Spleen (tissue), 11 donors: Measurements from ENCODE around the gene KLHDC10. TPM values are rescaled to one million over a fixed set of nuclear protein-coding genes. Genes with fewer than 3 reads are reported as not detected.
"Not testable (repeated sequence)": the region's sequence is repeated elsewhere in the genome, so short reads cannot be mapped to it uniquely, and the experiment has no call there.

Source experiments
- DNase-seq: peaks from one replicate; pipeline ENCODE4 v3.0.0-alpha.2; 2020
- H3K27ac ChIP-seq, 8 donors: fragments of 200-600 bp; sonication (generic) in 7 of 8; 1 replicate in 4 of 8; 2 replicates in 4 of 8; pipeline versions ENCODE4 v1.5.0 to v1.8.0; 2016 to 2021; ENCODE audit warnings: inconsistent platforms in 4 of 8, mild to moderate bottlenecking in 4 of 8, moderate library complexity in 1 of 8
- H3K27me3 ChIP-seq, 7 donors: fragments of 200-600 bp; sonication (generic) in 6 of 7; replicated peaks in 1 of 7; 1 replicate in 4 of 7; 2 replicates in 3 of 7; pipeline versions ENCODE4 v1.5.0 to v1.8.0; 2016 to 2021; ENCODE audit warnings: inconsistent platforms in 3 of 7, mild to moderate bottlenecking in 1 of 7
- H3K36me3 ChIP-seq, 6 donors: fragments of 200-600 bp; sonication (generic) in 5 of 6; 1 replicate in 4 of 6; 2 replicates in 2 of 6; pipeline versions ENCODE4 v1.5.0 to v1.8.0; 2016 to 2021; ENCODE audit warnings: inconsistent platforms in 2 of 6
- H3K4me1 ChIP-seq, 6 donors: fragments of 200-600 bp; sonication (generic) in 5 of 6; 1 replicate in 3 of 6; 2 replicates in 3 of 6; pipeline versions ENCODE4 v1.5.0 to v1.8.0; 2016 to 2021; ENCODE audit warnings: inconsistent platforms in 3 of 6
- H3K4me3 ChIP-seq, 8 donors: fragments of 200-600 bp; sonication (generic) in 7 of 8; 1 replicate in 4 of 8; 2 replicates in 4 of 8; pipeline versions ENCODE4 v1.5.0 to v1.8.0; 2016 to 2021; ENCODE audit warnings: inconsistent platforms in 4 of 8, mild to moderate bottlenecking in 4 of 8, moderate library complexity in 2 of 8
- H3K9me3 ChIP-seq, 8 donors: fragments of 200-600 bp; sonication (generic) in 7 of 8; 1 replicate in 4 of 8; 2 replicates in 4 of 8; pipeline versions ENCODE4 v1.5.0 to v1.8.0; 2016 to 2021; ENCODE audit warnings: inconsistent platforms in 4 of 8
- POLR2A ChIP-seq, 3 donors: fragments of 450-650 bp; IDR thresholded peaks; one replicate each; pipeline ENCODE4 v1.5.1; 2017; ENCODE audit warnings: antibody characterized with exemption in 3 of 3, mild to moderate bottlenecking in 1 of 3
- POLR2AphosphoS5 ChIP-seq, 3 donors: sonication (generic); formaldehyde crosslinking; IDR thresholded peaks; one replicate each; pipeline ENCODE4 v1.5.1; 2017; ENCODE audit warnings: antibody characterized with exemption in 3 of 3
- WGBS, 5 donors: extraction: QIAGEN DNeasy Blood & Tissue Kit in 3 of 5; methylation state at CpG; one replicate each; pipeline versions ENCODE4 v1.1.5 to v1.1.7; 2013 to 2018; 5-methylcytosine and 5-hydroxymethylcytosine counted together
- intact Hi-C: fragments of 100-400 bp; cut with DNase I; formaldehyde crosslinking; loops from one replicate; pipeline ENCODE4 v1.15.0; 2023; ENCODE audit warnings: low total_unique reads
- polyA plus RNA-seq, 3 donors: library from polyadenylated mRNA; stranded (reverse); fragments of 200-250 nt; gene quantifications; one replicate each; pipeline ENCODE4 v1.2.1, GENCODE V29; 2013
- total RNA-seq, 7 donors: library from RNA; depleted of rRNA in 3 of 7; stranded (reverse); fragments of >200 nt in 3 of 7; fragmentation: NEBNext Ultra II Directional in 4 of 7; extraction: Animal tissue kit (Norgen Biotek cat#: 25700) in 4 of 7; gene quantifications; one replicate each; pipeline versions ENCODE4 v1.1.0 to v1.2.1, GENCODE V29; 2016 to 2021
- TF ChIP-seq, protein P1 (sequence below), 11 experiments: fragments of 200-600 bp in 7 of 11; fragments of 450-650 bp in 4 of 11; sonication (generic) in 4 of 11; IDR thresholded peaks in 8 of 11; conservative IDR thresholded peaks in 3 of 11; 1 replicate in 7 of 11; 2 replicates in 4 of 11; pipeline versions ENCODE4 v1.4.0 to v1.8.0; 2016 to 2021; ENCODE audit warnings: antibody characterized with exemption in 11 of 11, inconsistent platforms in 4 of 11, mild to moderate bottlenecking in 1 of 11
- donor health status: healthy with polysubstance abuse.
- donor health status: DM: no; HTN: no; CAD: no; lungs with moderate emphysema.
- donor health status: DM: no; HTN: no; CAD: no.
- donor health status: Bipolar disorder and iron deficiency.
- donor health status: healthy.
- donor health status: DM: no; HTN: no; CAD: no.
- donor health status: DM: yes; HTN: yes; CAD: no.

KLHDC10 gene
- total and polyA plus RNA-seq, 10 donors, result 4.8 to 33.7 (median 21.9) TPM

DNA sequence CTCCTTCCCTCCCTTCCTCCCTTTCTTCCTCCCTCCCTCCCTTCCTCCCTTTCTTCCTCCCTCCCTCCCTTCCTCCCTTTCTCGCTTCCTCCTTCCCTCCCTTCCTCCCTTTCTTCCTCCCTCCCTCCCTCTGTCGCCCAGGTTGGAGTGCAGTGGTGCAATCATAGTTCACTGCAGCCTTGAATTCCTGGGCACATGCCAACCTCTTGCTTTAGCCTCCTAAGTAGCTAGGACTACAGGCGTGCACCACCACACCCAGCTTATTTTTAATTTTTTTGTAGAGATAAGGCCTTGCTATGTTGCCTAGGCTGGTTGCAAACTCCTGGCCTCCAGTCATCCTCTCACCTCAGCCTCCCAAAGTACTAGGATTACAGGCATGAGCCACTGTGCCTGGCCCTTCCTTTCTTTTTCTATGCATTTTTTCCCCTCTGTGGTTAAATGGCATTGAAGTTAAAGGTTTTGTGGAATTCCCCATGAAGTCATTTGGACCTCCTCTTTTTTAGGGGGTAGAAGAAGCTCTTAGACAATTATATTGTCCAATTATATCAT is 9.6 kb downstream of the KLHDC10 start:
- H3K27ac ChIP-seq, result no peak overlapping the region
- DNase-seq, result no peak
- peaks cover 0 to 36% (median 14%) of the 10 kb centered on the region in 6 donors for H3K36me3 ChIP-seq
- TF ChIP-seq POLR2A (IDR thresholded peaks at IDR 0.05) (no peak), POLR2AphosphoS5 (IDR thresholded peaks at IDR 0.05) (no peak)
- TF ChIP-seq, protein P1, sequence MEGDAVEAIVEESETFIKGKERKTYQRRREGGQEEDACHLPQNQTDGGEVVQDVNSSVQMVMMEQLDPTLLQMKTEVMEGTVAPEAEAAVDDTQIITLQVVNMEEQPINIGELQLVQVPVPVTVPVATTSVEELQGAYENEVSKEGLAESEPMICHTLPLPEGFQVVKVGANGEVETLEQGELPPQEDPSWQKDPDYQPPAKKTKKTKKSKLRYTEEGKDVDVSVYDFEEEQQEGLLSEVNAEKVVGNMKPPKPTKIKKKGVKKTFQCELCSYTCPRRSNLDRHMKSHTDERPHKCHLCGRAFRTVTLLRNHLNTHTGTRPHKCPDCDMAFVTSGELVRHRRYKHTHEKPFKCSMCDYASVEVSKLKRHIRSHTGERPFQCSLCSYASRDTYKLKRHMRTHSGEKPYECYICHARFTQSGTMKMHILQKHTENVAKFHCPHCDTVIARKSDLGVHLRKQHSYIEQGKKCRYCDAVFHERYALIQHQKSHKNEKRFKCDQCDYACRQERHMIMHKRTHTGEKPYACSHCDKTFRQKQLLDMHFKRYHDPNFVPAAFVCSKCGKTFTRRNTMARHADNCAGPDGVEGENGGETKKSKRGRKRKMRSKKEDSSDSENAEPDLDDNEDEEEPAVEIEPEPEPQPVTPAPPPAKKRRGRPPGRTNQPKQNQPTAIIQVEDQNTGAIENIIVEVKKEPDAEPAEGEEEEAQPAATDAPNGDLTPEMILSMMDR (IDR thresholded peaks at IDR 0.05 in 8 of 11, conservative IDR thresholded peaks at IDR 0.05 in 3 of 11), result no peak
- H3K4me1 ChIP-seq, result peaks cover 3 to 49% (median 20%) of the 10 kb centered on the region in 6 donors
- 62 to 92% (median 65%) methylated on average over 3 of the region's 3 CpGs for WGBS, 5 donors
- no peaks in the 10 kb centered on the region for H3K27me3 ChIP-seq
- no peak overlapping the region for H3K4me3 ChIP-seq
- intact Hi-C loops, result loop anchor here (10.0 kb wide), 1 partner anchor 675 kb away; no protein-coding TSS in a partner anchor
- peaks cover 0 to 6% (median 0%) of the 10 kb centered on the region in 8 donors for H3K9me3 ChIP-seq

DNA sequence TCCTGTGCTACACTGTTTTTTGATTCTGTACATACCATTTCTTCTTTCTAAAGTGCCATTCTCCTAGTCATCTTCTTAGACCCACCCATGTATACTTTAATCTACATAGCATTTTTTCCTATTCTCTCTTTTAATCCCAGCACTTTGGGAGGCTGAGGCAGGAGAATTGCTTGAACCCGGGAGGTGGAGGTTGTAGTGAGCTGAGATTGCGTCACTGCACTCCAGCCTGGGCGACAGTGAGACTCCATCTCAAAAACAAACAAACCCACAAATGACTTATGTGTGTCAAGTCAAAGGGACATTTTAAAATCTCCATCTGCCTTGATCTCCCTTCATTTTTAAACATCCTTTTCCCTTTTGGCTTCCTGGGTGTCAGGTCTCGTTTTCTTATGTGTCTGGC is 13.2 kb downstream of the KLHDC10 start:
- WGBS, 5 donors, result 91 to 98% (median 95%) methylated on average over 4 of the region's 4 CpGs
- H3K36me3 ChIP-seq, result peaks cover 0 to 29% (median 8%) of the 10 kb centered on the region in 6 donors
- DNase-seq, result not testable (repeated sequence)

DNA sequence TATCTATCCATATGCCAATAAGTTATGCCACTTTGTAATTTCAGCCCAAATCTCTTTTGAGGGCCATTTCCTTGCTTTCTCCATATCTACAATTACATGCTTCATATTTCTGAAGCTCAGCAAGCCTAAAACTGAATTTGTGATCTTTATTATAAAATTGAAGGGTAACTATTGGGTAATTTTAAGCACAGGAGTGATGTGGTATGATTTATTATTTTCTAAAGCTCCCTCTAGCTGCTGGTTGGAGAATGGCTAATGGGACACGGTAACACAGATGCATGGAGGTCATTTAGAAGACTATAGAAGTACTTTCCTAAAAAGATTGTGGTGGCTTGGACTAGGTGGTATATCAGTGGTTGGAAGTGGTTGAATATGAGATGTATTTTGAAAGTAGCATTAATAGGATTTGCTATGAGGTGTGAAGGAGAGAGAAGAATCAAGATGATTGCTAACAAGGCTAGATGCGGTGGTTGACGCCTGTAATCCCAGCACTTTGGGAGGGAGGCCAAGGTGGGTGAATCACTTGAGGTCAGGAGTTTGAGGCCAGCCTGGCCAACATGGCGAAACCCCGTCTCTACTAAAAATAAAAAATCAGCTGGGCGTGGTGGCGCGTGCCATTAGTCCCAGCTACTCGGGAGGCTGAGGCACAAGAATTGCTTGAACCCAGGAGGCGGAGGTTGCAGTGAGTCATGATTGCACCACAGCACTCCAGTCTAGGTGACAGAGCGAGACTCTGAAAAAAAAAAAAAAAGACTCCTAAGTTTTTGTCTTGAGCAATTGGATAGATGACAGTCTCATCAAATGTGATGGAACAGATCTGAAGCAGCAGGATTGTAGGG is 13.9 kb downstream of the KLHDC10 start:
- intact Hi-C loops, result no loop called here
- 90 to 95% (median 91%) methylated on average over 11 of the region's 11 CpGs for WGBS, 5 donors
- Histone ChIP-seq H3K36me3 (peaks cover 0 to 21% (median under 1%) of the 10 kb centered on the region in 6 donors), H3K4me1 (peaks cover 3 to 51% (median 10%) of the 10 kb centered on the region in 6 donors), H3K4me3 (no peak overlapping the region), H3K27me3 (no peaks in the 10 kb centered on the region), H3K9me3 (peaks cover 0 to 6% (median 0%) of the 10 kb centered on the region in 8 donors), H3K27ac (no peak overlapping the region)
- no peak for DNase-seq
- TF ChIP-seq POLR2A (IDR thresholded peaks at IDR 0.05), result no peak
- TF ChIP-seq, protein P1 (IDR thresholded peaks at IDR 0.05 in 8 of 11, conservative IDR thresholded peaks at IDR 0.05 in 3 of 11), result peak in 9 of 11 experiments; percentile 5 to 71 (median 52)

More for the DNA sequence above, 13.2 kb downstream of the KLHDC10 start:
- H3K9me3 ChIP-seq, H3K27me3 ChIP-seq, intact Hi-C loops, H3K4me3 ChIP-seq, H3K27ac ChIP-seq: not testable (repeated sequence)
- H3K4me1 ChIP-seq, result peaks cover 3 to 51% (median 10%) of the 10 kb centered on the region in 6 donors

DNA sequence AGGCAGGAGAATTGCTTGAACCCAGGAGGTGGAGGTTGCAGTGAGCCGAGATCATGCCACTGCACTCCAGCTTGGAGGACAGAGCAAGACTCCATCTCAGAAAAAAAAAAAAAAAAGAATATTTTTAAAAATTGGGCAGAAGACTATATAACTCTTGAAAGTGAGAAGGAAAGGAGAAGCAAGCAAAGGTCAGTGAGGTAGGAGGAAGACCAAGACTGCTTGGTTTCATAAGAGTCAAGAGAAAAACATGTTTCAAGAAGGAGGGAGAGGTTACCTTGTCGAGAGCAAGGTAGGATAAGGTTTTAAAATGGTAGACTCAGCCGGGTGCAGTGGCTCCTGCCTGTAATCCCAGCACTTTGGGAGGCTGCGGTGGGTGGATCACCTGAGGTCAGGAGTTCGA is 14.9 kb downstream of the KLHDC10 start:
- H3K27ac ChIP-seq, H3K9me3 ChIP-seq, H3K4me3 ChIP-seq, H3K27me3 ChIP-seq, DNase-seq, intact Hi-C loops: not testable (repeated sequence)
- Histone ChIP-seq H3K36me3 (peaks cover 0 to 16% (median 0%) of the 10 kb centered on the region in 6 donors), H3K4me1 (peaks cover 3 to 52% (median 10%) of the 10 kb centered on the region in 6 donors)
- 78 to 95% (median 85%) methylated on average over 5 of the region's 5 CpGs for WGBS, 5 donors

DNA sequence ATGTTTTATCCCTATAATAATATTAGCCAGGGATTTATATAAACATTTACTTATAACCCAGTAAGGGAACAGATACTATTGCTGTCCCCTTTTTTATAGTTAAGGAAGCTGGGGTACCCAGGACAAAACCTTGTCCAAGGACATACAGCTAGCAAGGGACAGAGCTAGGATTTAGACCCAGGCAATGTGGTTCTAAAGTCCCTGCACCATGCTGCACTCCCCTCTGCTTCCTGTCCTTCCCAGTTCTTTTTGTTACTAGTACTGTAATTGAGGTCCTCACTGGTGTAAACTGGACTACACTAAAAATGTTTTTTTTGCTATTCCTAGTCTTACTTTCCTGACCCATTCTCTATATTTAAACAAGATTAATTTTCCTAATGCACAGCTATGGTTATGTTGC is 16.6 kb downstream of the KLHDC10 start:
- peaks cover 0 to 17% (median 0%) of the 10 kb centered on the region in 6 donors for H3K36me3 ChIP-seq
- intact Hi-C loops, result no loop called here
- H3K9me3 ChIP-seq, result no peaks in the 10 kb centered on the region
- DNase-seq, result no peak
- peaks cover 4 to 59% (median 15%) of the 10 kb centered on the region in 6 donors for H3K4me1 ChIP-seq
- no peak overlapping the region for H3K4me3 ChIP-seq
- TF ChIP-seq POLR2A (IDR thresholded peaks at IDR 0.05) (no peak), POLR2AphosphoS5 (IDR thresholded peaks at IDR 0.05) (no peak)
- TF ChIP-seq, protein P1 (IDR thresholded peaks at IDR 0.05 in 8 of 11, conservative IDR thresholded peaks at IDR 0.05 in 3 of 11), result no peak
- H3K27me3 ChIP-seq, result no peaks in the 10 kb centered on the region
- no peak overlapping the region for H3K27ac ChIP-seq
